ENCODE data around the gene LAMC2.

DNA sequence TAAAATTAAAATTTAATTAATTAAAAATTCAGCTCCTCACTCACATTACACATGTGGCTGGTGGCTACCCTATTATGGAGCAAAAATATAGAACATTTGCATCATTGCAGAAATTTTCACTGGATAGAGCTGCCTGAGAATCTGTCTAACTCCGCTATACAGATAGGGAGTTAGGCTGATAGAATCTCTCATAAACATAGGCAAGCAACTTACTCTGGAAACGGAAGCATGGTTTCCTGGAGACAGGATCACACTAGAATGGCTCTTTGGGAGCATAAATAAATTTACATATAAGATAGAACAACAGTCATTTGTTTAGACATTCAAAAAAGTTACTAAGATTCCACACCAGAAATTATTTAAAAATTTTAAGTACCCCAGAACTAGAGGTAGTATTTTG, 12.2 kb upstream of the LAMC2 start:
- TF ChIP-seq, protein P1, sequence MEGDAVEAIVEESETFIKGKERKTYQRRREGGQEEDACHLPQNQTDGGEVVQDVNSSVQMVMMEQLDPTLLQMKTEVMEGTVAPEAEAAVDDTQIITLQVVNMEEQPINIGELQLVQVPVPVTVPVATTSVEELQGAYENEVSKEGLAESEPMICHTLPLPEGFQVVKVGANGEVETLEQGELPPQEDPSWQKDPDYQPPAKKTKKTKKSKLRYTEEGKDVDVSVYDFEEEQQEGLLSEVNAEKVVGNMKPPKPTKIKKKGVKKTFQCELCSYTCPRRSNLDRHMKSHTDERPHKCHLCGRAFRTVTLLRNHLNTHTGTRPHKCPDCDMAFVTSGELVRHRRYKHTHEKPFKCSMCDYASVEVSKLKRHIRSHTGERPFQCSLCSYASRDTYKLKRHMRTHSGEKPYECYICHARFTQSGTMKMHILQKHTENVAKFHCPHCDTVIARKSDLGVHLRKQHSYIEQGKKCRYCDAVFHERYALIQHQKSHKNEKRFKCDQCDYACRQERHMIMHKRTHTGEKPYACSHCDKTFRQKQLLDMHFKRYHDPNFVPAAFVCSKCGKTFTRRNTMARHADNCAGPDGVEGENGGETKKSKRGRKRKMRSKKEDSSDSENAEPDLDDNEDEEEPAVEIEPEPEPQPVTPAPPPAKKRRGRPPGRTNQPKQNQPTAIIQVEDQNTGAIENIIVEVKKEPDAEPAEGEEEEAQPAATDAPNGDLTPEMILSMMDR (IDR thresholded peaks at IDR 0.05) = no peak
- no peak for TF ChIP-seq POLR2A (IDR thresholded peaks at IDR 0.05)

Measured in testis (tissue), 2 donors.